SK-N-SH treated with all-trans-retinoic acid at 6 μM for 48 hours (cell line): ENCODE measurements around the gene ARHGAP8.

Experiments used
- ATAC-seq: fragments of 200-7000 bp; cut with Tn5 transposase; 3 replicates; pipeline ENCODE4 v1.9.1; 2020; ENCODE audit warnings: mild to moderate bottlenecking, moderate library complexity
- ARNTL ChIP-seq: fragments of 450-650 bp; formaldehyde crosslinking; IDR thresholded peaks from 2 replicates; pipeline ENCODE4 v1.5.0; 2020; ENCODE audit warnings: low read depth, mild to moderate bottlenecking, moderate library complexity, borderline replicate concordance
- BACH2 ChIP-seq: fragments of 250-450 bp; sonication (Bioruptor Pico); IDR thresholded peaks from 2 replicates; pipeline ENCODE4 v1.9.0; 2021; ENCODE audit warnings: mild to moderate bottlenecking, borderline replicate concordance
- CREB5 ChIP-seq: fragments of 250-450 bp; sonication (Bioruptor Pico); IDR thresholded peaks from 2 replicates; pipeline ENCODE4 v1.5.1; 2020; ENCODE audit warnings: low read depth, mild to moderate bottlenecking, moderate library complexity
- CSDC2 ChIP-seq: fragments of 250-450 bp; sonication (Bioruptor Pico); IDR thresholded peaks from 2 replicates; pipeline ENCODE4 v1.5.0; 2020; ENCODE audit warnings: mild to moderate bottlenecking, moderate library complexity
- ESRRG ChIP-seq: fragments of 250-450 bp; sonication (Bioruptor Pico); IDR thresholded peaks from 2 replicates; pipeline ENCODE4 v1.6.1; 2021; ENCODE audit warnings: mild to moderate bottlenecking
- GLIS3 ChIP-seq: fragments of 250-450 bp; sonication (Bioruptor Pico); IDR thresholded peaks from 2 replicates; pipeline ENCODE4 v1.5.0; 2020; ENCODE audit warnings: mild to moderate bottlenecking, moderate library complexity
- ISL1 ChIP-seq: fragments of 250-450 bp; sonication (Bioruptor Pico); IDR thresholded peaks from 2 replicates; pipeline ENCODE4 v2.1.2; 2022; ENCODE audit warnings: mild to moderate bottlenecking, moderate library complexity
- OSR1 ChIP-seq: fragments of 250-450 bp; sonication (Bioruptor Pico); IDR thresholded peaks from 2 replicates; pipeline ENCODE4 v1.8.0; 2022; ENCODE audit warnings: moderate library complexity, mild to moderate bottlenecking, inconsistent platforms
- POU6F1 ChIP-seq: fragments of 250-450 bp; sonication (Bioruptor Pico); IDR thresholded peaks from 2 replicates; pipeline ENCODE4 v1.8.0; 2021; ENCODE audit warnings: low read depth, mild to moderate bottlenecking, moderate library complexity, borderline replicate concordance
- PPARA ChIP-seq: fragments of 250-450 bp; sonication (Bioruptor Pico); IDR thresholded peaks from 2 replicates; pipeline ENCODE4 v1.5.0; 2020; ENCODE audit warnings: mild to moderate bottlenecking, borderline replicate concordance
- RARB ChIP-seq: fragments of 250-450 bp; sonication (Bioruptor Pico); IDR thresholded peaks from 2 replicates; pipeline ENCODE4 v1.8.0; 2021; ENCODE audit warnings: mild to moderate bottlenecking, moderate library complexity
- SNAI2 ChIP-seq: fragments of 250-450 bp; sonication (Bioruptor Pico); IDR thresholded peaks from 2 replicates; pipeline ENCODE4 v1.5.0; 2020; ENCODE audit warnings: mild to moderate bottlenecking, moderate library complexity
- TCF4 ChIP-seq: fragments of 250-450 bp; sonication (Bioruptor Pico); IDR thresholded peaks from 2 replicates; pipeline ENCODE4 v1.8.0; 2021; ENCODE audit warnings: mild to moderate bottlenecking, moderate library complexity, borderline replicate concordance
- TOX ChIP-seq: fragments of 250-450 bp; sonication (Bioruptor Pico); IDR thresholded peaks from 2 replicates; pipeline ENCODE4 v1.8.0; 2021; ENCODE audit warnings: mild to moderate bottlenecking, moderate library complexity, borderline replicate concordance
- ZFP3 ChIP-seq: fragments of 250-450 bp; sonication (Bioruptor Pico); IDR thresholded peaks from 2 replicates; pipeline ENCODE4 v1.5.0; 2020; ENCODE audit warnings: mild to moderate bottlenecking, moderate library complexity
- ZFP30 ChIP-seq: fragments of 450-650 bp; formaldehyde crosslinking; IDR thresholded peaks from 2 replicates; pipeline ENCODE4 v1.5.0; 2022; ENCODE audit warnings: mild to moderate bottlenecking, moderate library complexity
- ZNF565 ChIP-seq: fragments of 450-650 bp; formaldehyde crosslinking; conservative IDR thresholded peaks from 2 replicates; pipeline ENCODE4 v1.5.0; 2020; ENCODE audit warnings: low read depth, mild to moderate bottlenecking, moderate library complexity
- ZNF8 ChIP-seq: fragments of 450-650 bp; formaldehyde crosslinking; IDR thresholded peaks from 2 replicates; pipeline ENCODE4 v1.5.0; 2020; ENCODE audit warnings: mild to moderate bottlenecking, moderate library complexity
- TF ChIP-seq, protein P1 (sequence below): fragments of 250-450 bp; sonication (Bioruptor Pico); IDR thresholded peaks from 2 replicates; pipeline ENCODE4 v1.5.1; 2021; ENCODE audit warnings: mild to moderate bottlenecking, moderate library complexity
- TF ChIP-seq, protein P2 (sequence below): fragments of 250-450 bp; sonication (Bioruptor Pico); IDR thresholded peaks from 2 replicates; pipeline ENCODE4 v1.5.0; 2020; ENCODE audit warnings: mild to moderate bottlenecking, moderate library complexity

The ARHGAP8 gene

GRCh38 chr22:44740307-44740706 is 12.1 kb upstream of the ARHGAP8 start:
- ATAC-seq = no peak
- no peak for TF ChIP-seq ISL1 (CRISPR knock-in tag)

DNA sequence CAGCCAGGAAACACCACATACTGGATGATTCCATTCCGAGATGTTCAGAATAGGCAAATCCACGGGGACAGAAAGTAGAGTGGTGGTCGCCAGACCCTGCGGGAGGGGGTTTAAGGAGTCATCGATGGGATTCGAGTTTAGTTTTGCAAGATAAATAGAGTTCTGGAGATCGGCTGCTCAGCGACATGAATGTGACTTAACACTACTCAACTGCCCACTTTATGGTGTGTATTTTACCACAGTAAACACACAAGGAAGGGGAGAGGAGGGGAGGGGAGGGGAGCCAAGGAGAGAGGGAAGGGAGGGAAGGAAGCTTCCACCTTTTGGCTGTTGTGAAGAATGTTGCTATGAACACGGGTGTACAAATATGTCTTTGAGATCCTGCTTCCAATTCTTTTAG is 10.4 kb upstream of the ARHGAP8 start:
- TF ChIP-seq ZFP30 (CRISPR knock-in tag) (no peak), RARB (no peak), ZFP3 (CRISPR knock-in tag) (no peak), GLIS3 (CRISPR knock-in tag) (no peak), PPARA (CRISPR knock-in tag) (no peak), CREB5 (CRISPR knock-in tag) (no peak), TOX (CRISPR knock-in tag) (no peak)
- TF ChIP-seq, protein P1, sequence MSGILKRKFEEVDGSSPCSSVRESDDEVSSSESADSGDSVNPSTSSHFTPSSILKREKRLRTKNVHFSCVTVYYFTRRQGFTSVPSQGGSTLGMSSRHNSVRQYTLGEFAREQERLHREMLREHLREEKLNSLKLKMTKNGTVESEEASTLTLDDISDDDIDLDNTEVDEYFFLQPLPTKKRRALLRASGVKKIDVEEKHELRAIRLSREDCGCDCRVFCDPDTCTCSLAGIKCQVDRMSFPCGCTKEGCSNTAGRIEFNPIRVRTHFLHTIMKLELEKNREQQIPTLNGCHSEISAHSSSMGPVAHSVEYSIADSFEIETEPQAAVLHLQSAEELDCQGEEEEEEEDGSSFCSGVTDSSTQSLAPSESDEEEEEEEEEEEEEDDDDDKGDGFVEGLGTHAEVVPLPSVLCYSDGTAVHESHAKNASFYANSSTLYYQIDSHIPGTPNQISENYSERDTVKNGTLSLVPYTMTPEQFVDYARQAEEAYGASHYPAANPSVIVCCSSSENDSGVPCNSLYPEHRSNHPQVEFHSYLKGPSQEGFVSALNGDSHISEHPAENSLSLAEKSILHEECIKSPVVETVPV = no peak
- ATAC-seq = no peak

- no peak for ATAC-seq
Observed at GRCh38 chr22:44743247-44743646, 9.1 kb upstream of the ARHGAP8 start.

DNA sequence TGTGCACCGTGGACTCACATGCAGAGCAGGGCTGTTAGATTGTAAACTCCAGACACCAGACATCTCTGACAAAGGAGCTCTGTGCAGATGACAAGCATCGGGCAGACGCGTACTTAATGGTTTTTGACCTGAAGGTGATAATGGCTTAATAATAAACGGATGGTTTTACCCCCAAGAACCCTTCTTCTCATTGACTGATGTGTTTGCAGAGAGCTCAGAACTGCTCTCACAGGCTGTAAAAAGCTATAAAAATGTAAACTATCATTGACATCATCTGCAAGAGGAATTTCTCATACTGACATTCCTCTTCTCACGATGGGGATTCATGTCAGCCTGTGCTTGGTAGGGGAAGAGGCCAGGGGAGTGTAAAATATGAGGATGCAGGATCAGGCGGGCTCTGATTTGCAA is 8.6 kb upstream of the ARHGAP8 start:
- no peak for TF ChIP-seq ZFP3 (CRISPR knock-in tag)
- TF ChIP-seq PPARA (CRISPR knock-in tag) = no peak
- TF ChIP-seq, protein P2, sequence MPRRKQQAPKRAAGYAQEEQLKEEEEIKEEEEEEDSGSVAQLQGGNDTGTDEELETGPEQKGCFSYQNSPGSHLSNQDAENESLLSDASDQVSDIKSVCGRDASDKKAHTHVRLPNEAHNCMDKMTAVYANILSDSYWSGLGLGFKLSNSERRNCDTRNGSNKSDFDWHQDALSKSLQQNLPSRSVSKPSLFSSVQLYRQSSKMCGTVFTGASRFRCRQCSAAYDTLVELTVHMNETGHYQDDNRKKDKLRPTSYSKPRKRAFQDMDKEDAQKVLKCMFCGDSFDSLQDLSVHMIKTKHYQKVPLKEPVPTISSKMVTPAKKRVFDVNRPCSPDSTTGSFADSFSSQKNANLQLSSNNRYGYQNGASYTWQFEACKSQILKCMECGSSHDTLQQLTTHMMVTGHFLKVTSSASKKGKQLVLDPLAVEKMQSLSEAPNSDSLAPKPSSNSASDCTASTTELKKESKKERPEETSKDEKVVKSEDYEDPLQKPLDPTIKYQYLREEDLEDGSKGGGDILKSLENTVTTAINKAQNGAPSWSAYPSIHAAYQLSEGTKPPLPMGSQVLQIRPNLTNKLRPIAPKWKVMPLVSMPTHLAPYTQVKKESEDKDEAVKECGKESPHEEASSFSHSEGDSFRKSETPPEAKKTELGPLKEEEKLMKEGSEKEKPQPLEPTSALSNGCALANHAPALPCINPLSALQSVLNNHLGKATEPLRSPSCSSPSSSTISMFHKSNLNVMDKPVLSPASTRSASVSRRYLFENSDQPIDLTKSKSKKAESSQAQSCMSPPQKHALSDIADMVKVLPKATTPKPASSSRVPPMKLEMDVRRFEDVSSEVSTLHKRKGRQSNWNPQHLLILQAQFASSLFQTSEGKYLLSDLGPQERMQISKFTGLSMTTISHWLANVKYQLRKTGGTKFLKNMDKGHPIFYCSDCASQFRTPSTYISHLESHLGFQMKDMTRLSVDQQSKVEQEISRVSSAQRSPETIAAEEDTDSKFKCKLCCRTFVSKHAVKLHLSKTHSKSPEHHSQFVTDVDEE = no peak
- no peak for TF ChIP-seq TCF4 (CRISPR knock-in tag)
- TF ChIP-seq ARNTL (CRISPR knock-in tag) = no peak
- TF ChIP-seq ESRRG = no peak
- ATAC-seq = no peak

More at GRCh38 chr22:44743247-44743646, 9.1 kb upstream of the ARHGAP8 start:
- TF ChIP-seq ZNF565 (CRISPR knock-in tag) (no peak), PPARA (CRISPR knock-in tag) (no peak), ZNF8 (CRISPR knock-in tag) (no peak), POU6F1 (no peak), BACH2 (CRISPR knock-in tag) (no peak), ZFP30 (CRISPR knock-in tag) (no peak), CSDC2 (no peak), GLIS3 (CRISPR knock-in tag) (no peak), OSR1 (CRISPR knock-in tag) (no peak), ISL1 (CRISPR knock-in tag) (no peak), SNAI2 (CRISPR knock-in tag) (no peak)
- TF ChIP-seq, all 23 proteins: peak for 0
